ENCODE data around the gene FBXW4. TPM values are rescaled to one million over a fixed set of nuclear protein-coding genes. Genes with fewer than 3 reads are reported as not detected.

The FBXW4 gene
- polyA plus RNA-seq, 1 donor from 2014 or later = 7.7 TPM

GRCh38 chr10:101669181-101669580 is 25.8 kb downstream of the FBXW4 start:
- Histone ChIP-seq H3K36me3 (ENCODE audit: insufficient read depth, low read length) (no peaks in the 10 kb centered on the region), H3K27me3 (ENCODE audit: insufficient read depth, low read depth, low read length) (no peaks in the 10 kb centered on the region), H3K4me2 (ENCODE audit: low read length) (no peak overlapping the region), H3F3A (ENCODE audit: insufficient read depth, low read length, poor library complexity, severe bottlenecking) (no peaks in the 10 kb centered on the region), H3K27ac (ENCODE audit: low read length) (no peak overlapping the region), H3K9ac (ENCODE audit: low read length) (no peak overlapping the region), H3K4me3 (ENCODE audit: low read length) (no peak overlapping the region), H3K9me3 (ENCODE audit: low read length) (no peaks in the 10 kb centered on the region), H2AFZ (ENCODE audit: low read depth, low read length) (no peak overlapping the region), H4K20me1 (ENCODE audit: insufficient read depth) (no peaks in the 10 kb centered on the region), H3K79me2 (replicated peaks; ENCODE audit: insufficient read depth, low read length) (no peaks in the 10 kb centered on the region), H3K9me2 (ENCODE audit: insufficient read depth, low read length) (no peaks in the 10 kb centered on the region)
- TF ChIP-seq EP300 (conservative IDR thresholded peaks at IDR 0.05; ENCODE audit: poor library complexity, severe bottlenecking) (no peak), SMC3 (conservative IDR thresholded peaks at IDR 0.05; ENCODE audit: poor library complexity) (no peak), RAD21 (conservative IDR thresholded peaks at IDR 0.05) (no peak), TAF1 (IDR thresholded peaks at IDR 0.05; ENCODE audit: low read depth) (no peak), CTCF (IDR thresholded peaks at IDR 0.05; ENCODE audit: poor library complexity, severe bottlenecking) (no peak), POLR2AphosphoS5 (IDR thresholded peaks at IDR 0.05) (no peak)
- TF ChIP-seq, protein P1, sequence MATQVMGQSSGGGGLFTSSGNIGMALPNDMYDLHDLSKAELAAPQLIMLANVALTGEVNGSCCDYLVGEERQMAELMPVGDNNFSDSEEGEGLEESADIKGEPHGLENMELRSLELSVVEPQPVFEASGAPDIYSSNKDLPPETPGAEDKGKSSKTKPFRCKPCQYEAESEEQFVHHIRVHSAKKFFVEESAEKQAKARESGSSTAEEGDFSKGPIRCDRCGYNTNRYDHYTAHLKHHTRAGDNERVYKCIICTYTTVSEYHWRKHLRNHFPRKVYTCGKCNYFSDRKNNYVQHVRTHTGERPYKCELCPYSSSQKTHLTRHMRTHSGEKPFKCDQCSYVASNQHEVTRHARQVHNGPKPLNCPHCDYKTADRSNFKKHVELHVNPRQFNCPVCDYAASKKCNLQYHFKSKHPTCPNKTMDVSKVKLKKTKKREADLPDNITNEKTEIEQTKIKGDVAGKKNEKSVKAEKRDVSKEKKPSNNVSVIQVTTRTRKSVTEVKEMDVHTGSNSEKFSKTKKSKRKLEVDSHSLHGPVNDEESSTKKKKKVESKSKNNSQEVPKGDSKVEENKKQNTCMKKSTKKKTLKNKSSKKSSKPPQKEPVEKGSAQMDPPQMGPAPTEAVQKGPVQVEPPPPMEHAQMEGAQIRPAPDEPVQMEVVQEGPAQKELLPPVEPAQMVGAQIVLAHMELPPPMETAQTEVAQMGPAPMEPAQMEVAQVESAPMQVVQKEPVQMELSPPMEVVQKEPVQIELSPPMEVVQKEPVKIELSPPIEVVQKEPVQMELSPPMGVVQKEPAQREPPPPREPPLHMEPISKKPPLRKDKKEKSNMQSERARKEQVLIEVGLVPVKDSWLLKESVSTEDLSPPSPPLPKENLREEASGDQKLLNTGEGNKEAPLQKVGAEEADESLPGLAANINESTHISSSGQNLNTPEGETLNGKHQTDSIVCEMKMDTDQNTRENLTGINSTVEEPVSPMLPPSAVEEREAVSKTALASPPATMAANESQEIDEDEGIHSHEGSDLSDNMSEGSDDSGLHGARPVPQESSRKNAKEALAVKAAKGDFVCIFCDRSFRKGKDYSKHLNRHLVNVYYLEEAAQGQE (IDR thresholded peaks at IDR 0.05; ENCODE audit: borderline replicate concordance) = no peak

- Histone ChIP-seq H3K27me3 (ENCODE audit: insufficient read depth, low read depth, low read length) (no peaks in the 10 kb centered on the region), H3K36me3 (ENCODE audit: insufficient read depth, low read length) (no peaks in the 10 kb centered on the region), H3K9me3 (ENCODE audit: low read length) (no peaks in the 10 kb centered on the region), H3F3A (ENCODE audit: insufficient read depth, low read length, poor library complexity, severe bottlenecking) (no peaks in the 10 kb centered on the region), H2AFZ (ENCODE audit: low read depth, low read length) (no peak overlapping the region), H3K9ac (ENCODE audit: low read length) (no peak overlapping the region), H3K9me2 (ENCODE audit: insufficient read depth, low read length) (no peaks in the 10 kb centered on the region), H3K4me2 (ENCODE audit: low read length) (no peak overlapping the region), H3K27ac (ENCODE audit: low read length) (no peak overlapping the region), H4K20me1 (ENCODE audit: insufficient read depth) (no peaks in the 10 kb centered on the region), H3K79me2 (replicated peaks; ENCODE audit: insufficient read depth, low read length) (no peaks in the 10 kb centered on the region), H3K4me3 (ENCODE audit: low read length) (no peak overlapping the region)
- TF ChIP-seq RAD21 (conservative IDR thresholded peaks at IDR 0.05) (no peak), SMC3 (conservative IDR thresholded peaks at IDR 0.05; ENCODE audit: poor library complexity) (no peak), MXI1 (conservative IDR thresholded peaks at IDR 0.05; ENCODE audit: poor library complexity, severe bottlenecking) (no peak), CTCF (IDR thresholded peaks at IDR 0.05; ENCODE audit: poor library complexity, severe bottlenecking) (no peak), TAF1 (IDR thresholded peaks at IDR 0.05; ENCODE audit: low read depth) (no peak), POLR2AphosphoS5 (IDR thresholded peaks at IDR 0.05) (no peak), EP300 (conservative IDR thresholded peaks at IDR 0.05; ENCODE audit: poor library complexity, severe bottlenecking) (no peak), EZH2 (IDR thresholded peaks at IDR 0.05; ENCODE audit: borderline replicate concordance, insufficient read depth, low read length, poor library complexity, severe bottlenecking) (no peak)
- TF ChIP-seq, protein P1 (IDR thresholded peaks at IDR 0.05; ENCODE audit: borderline replicate concordance) = no peak
Observed at GRCh38 chr10:101668566-101668965, 26.4 kb downstream of the FBXW4 start.
